Colon (tissue), 2 donors: Measurements from ENCODE around the gene GATA3.

Source experiments
- FAIRE-seq: peaks from 2 replicates; lab custom pipeline; 2012; peaks lifted over from hg19 to GRCh38; lab: Jason Lieb, UNC
- donor health status: control.
- donor health status: control.

The GATA3 gene

DNA sequence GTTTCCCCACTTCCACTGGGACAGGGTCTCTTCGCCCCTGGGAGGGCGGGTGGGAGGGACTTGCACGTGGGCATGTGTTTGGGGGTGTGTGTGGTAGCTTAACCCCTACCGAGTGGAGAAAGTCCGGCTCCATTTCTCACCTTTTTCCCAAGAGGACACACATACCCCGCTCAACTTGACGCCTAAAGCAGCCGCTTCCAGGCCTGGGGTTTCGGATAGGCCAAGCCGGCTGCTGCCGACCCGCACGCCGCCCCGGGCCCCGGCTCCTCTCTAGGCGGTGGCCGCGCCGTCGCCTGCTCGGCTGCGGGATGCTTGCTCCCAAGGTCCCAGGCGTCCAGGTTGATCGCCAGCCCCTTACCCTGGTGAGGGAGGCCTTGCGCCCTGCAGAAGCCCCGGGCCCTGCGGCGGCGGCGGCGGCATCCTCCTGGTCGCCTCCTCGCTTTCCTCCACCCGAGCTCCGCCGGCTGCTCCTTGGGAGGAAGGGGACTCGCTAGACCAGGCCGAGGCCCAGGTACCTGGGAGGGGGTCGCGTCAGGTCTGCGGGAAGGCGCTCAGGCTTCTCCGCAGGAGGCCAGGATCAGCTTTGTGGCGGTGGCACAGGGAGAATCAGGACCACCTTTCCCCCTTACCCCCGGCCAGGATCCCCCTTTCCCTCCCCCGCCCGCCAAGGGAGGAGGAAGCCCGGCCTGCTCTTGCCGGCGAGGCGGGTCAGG, 3.2 kb upstream of the GATA3 start:
- FAIRE-seq: no peak

- FAIRE-seq: no peak
These were observed 2.6 kb upstream of the GATA3 start for GRCh38 chr10:8051851-8052257.

- FAIRE-seq: no peak
These were observed 2.0 kb upstream of the GATA3 start for GRCh38 chr10:8052341-8052955.

DNA sequence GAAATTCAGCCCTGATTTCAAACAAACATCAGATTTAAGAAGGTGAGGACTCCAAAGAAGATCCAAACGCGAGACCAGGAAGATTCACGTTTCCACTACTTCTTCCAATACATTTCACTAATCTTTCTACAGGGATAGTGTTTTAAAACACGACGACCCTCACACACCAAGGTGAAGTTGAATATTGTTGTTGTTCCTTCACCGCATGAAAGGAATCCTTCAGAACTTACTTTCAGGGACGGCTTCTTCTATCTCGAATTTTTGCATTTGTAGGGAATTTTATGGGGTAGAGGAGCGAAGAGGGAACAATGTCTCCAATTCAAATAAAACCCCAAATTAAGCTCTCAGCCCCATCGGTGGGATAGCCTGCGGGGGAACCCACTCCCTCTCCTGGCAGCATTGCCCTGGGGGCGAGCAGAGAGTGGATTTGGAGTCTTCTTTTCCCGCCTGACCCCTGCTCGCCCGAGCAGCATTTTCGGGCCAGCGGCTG, 1.5 kb upstream of the GATA3 start:
- no peak for FAIRE-seq

GRCh38 chr10:8053446-8054243, 843 bp upstream of the GATA3 start:
- FAIRE-seq: no peak

GRCh38 chr10:8054244-8054493, 319 bp upstream of the GATA3 start:
- FAIRE-seq: no peak

DNA sequence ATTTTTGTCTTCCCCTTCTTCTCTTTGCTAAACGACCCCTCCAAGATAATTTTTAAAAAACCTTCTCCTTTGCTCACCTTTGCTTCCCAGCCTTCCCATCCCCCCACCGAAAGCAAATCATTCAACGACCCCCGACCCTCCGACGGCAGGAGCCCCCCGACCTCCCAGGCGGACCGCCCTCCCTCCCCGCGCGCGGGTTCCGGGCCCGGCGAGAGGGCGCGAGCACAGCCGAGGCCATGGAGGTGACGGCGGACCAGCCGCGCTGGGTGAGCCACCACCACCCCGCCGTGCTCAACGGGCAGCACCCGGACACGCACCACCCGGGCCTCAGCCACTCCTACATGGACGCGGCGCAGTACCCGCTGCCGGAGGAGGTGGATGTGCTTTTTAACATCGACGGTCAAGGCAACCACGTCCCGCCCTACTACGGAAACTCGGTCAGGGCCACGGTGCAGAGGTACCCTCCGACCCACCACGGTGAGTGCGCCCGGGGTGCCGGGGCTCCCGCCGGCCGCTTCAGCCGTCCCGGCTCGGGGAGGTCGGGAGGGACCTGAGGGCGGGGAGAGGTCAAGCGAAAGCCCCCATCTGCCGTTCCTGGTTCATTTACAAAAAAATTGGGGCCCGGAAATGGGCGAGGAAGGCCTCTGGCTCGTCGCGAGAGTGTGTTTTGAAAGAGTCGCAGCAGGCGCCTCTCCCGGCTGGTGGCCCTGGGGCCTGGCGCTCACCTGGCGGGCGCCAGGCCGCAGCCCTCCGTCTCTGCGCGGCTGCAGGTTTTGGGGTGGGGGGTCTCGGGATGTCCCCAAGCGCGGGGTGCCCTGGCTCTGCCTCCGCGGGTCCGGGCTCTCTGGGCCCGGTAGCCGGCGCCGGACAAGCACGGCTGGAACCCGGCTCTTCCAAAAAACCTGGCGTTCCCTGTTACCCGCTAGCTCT, 1.2 kb downstream of the GATA3 start:
- no peak for FAIRE-seq

DNA sequence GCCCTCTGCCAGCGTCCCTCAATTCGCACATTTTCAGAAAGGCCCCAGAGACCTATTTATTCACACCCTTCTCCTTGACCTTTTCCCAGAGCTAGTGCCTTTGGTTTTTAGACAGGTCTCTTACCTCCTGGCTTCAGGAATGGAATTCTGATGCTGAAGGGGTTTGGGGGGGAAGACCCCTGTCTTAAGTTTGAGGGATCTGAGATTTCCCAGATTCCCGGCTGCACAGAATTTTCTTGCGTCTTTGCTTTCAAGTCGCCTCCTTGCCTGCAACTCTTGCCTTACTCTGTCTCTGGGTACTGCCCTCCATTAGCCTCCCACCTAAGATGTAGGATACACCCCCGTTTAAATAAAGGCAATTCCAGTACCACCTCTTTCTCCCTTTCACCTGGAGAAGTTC, 1.9 kb downstream of the GATA3 start:
- FAIRE-seq: no peak

- FAIRE-seq: no peak
These were observed 2.4 kb downstream of the GATA3 start for GRCh38 chr10:8056871-8057331.

GRCh38 chr10:8057636-8058273, 3.3 kb downstream of the GATA3 start:
- FAIRE-seq: no peak

- FAIRE-seq: no peak
These were observed 4.0 kb downstream of the GATA3 start for GRCh38 chr10:8058274-8059111.

- FAIRE-seq: no peak
These were observed 4.9 kb downstream of the GATA3 start for GRCh38 chr10:8059191-8059936.

GRCh38 chr10:8060010-8060703, 5.7 kb downstream of the GATA3 start:
- no peak for FAIRE-seq

DNA sequence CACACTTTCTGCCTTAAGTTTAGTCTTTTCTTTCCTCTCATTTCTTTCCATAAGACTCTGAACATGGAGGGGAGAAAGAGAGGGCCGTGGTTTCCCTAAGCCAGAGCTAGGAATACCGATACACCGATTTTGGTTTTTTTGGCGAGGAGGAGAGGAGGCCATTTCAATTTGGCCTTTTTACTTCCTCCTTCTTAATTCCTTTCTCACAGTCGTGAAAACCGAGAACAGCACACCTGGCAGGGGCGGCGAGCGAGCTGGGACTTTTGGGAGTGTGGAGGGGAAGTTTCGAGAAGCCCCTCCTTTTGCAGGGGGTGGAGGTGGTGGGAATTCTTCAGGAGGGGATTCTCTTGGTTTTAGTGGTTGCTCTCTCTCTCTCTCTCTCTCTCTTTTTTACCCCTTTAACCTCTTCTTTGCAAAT, 6.2 kb downstream of the GATA3 start:
- no peak for FAIRE-seq

DNA sequence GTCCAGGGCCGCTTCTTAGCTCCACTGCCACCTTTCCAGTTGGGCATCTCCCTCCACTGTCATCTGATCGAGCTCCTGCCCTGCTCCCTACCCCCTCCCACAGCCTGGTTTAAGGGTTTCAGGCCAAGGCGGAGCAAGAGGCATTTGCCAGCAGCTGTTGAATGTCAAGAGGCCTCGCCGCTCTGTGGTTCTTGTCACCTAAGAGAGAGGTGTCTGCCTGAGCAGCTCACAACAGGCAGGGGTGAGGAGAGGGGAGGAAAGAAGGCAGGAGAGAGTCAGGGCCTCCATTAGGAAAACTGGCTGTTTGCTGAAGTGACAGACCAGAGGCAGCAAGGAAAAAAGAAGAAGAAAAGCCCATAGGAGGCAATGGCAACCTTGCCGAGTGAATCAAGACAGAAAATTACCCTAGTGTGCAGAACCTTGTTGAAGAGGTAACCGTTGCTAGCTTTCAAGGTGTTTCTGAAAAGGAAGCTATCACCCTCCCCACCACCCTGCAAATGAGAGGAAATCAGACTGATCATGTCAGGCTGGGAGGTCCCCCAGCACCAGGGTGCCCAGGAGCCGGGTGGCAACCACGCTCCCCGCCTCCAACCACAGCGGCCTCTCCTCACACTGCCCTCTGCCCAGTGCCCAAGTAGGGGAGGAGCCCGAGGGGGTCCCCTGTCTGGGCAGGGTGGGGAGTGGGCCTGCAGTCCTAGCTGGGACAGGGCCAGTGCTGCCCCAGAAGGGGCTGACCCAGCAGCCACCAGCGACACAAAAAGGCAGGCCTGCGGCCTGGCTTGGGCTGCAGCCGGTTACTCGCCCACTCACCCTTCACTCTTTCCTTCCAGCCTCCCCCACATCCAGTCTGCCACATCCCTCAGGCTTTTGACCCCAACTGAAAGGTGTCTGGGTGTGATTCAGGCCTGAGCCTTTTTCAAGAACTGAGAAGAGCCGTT, 7.1 kb downstream of the GATA3 start:
- FAIRE-seq: no peak

GRCh38 chr10:8063128-8063908, 8.8 kb downstream of the GATA3 start:
- no peak for FAIRE-seq

- FAIRE-seq: no peak
These were observed 9.4 kb downstream of the GATA3 start for GRCh38 chr10:8063935-8064334.
